Measurements from ENCODE around the gene C5orf46. TPM values are rescaled to one million over a fixed set of nuclear protein-coding genes. Genes with fewer than 3 reads are reported as not detected.
A peak's percentile ranks its signal among the peaks of the same experiment; 100 is the strongest.

Gene C5orf46
- total and polyA plus RNA-seq, 8 donors, result not detected

DNA sequence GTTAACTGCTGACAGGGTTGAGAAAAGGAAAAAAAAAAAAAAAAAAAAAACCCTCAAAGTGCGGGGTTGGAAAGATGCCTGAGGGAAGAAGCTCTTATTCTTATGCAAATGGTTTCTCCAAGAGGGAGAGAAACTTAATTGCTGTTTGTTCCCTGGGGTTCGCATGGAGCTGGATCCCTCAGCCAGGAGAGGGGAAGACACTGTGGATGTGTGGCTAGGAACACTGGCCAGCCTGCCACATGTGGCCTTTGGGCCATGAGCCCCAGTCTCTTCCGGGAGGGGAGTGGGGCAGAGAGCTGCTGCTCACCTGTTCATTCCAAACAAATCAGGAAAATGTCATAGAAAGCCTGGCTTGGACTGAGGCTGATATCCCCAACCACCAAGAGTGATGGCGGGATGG, 37.2 kb downstream of the C5orf46 start:
- Histone ChIP-seq H3K36me3 (no peaks in the 10 kb centered on the region), H3K4me3 (no peak overlapping the region), H3K27ac (no peak overlapping the region), H3K9me3 (no peaks in the 10 kb centered on the region), H3K27me3 (no peaks in the 10 kb centered on the region), H3K4me1 (peaks cover 0 to 3% (median 2%) of the 10 kb centered on the region in 4 donors)
- 51 to 63% (median 60%) methylated on average over 4 of the region's 4 CpGs for WGBS, 5 donors
- no peak for DNase-seq
- TF ChIP-seq, protein P1, sequence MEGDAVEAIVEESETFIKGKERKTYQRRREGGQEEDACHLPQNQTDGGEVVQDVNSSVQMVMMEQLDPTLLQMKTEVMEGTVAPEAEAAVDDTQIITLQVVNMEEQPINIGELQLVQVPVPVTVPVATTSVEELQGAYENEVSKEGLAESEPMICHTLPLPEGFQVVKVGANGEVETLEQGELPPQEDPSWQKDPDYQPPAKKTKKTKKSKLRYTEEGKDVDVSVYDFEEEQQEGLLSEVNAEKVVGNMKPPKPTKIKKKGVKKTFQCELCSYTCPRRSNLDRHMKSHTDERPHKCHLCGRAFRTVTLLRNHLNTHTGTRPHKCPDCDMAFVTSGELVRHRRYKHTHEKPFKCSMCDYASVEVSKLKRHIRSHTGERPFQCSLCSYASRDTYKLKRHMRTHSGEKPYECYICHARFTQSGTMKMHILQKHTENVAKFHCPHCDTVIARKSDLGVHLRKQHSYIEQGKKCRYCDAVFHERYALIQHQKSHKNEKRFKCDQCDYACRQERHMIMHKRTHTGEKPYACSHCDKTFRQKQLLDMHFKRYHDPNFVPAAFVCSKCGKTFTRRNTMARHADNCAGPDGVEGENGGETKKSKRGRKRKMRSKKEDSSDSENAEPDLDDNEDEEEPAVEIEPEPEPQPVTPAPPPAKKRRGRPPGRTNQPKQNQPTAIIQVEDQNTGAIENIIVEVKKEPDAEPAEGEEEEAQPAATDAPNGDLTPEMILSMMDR (IDR thresholded peaks at IDR 0.05), result no peak
- no peak for TF ChIP-seq POLR2A (IDR thresholded peaks at IDR 0.05)
- no peak for TF ChIP-seq POLR2AphosphoS5 (IDR thresholded peaks at IDR 0.05)
- TF ChIP-seq EP300 (IDR thresholded peaks at IDR 0.05), result no peak
- intact Hi-C loops (cut with DNase I; ENCODE audit: low total_unique reads), result no loop called here

DNA sequence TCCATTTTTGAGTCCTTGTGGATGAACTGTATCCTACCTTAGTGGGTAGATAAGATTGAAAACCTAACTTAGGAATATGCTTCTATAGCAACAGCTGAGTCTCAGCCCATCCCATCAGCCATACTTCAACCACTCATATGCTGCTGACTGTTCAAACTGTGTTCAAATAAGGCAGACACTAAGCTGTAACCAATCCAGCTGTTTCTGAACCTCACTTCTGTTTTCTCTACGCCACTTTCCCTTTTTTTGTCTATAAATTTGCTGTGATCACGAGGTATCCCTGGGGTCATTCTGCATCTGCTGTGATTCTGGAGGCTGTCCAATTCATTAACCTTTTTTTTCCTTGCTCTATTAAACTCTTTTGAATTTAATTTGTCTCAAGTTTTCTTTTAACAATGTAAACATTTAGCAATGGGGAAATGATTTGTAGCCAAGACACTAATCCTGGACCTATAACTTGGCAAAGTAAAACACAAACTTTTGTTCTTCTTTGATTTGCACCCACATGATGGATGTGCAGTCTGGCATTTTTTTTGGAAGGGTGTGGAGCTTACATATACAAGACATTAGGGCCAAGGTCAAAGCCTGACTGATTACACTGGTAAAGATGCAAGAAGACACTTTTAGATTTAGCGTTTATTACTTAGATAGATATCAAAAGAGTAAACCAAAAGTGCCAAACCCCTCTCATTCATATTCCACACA, 42.7 kb downstream of the C5orf46 start:
- TF ChIP-seq EP300 (IDR thresholded peaks at IDR 0.05) (no peak), POLR2AphosphoS5 (IDR thresholded peaks at IDR 0.05) (no peak), POLR2A (IDR thresholded peaks at IDR 0.05) (no peak)
- TF ChIP-seq, protein P1 (IDR thresholded peaks at IDR 0.05), result no peak
- H3K36me3 ChIP-seq, result no peaks in the 10 kb centered on the region
- intact Hi-C loops (cut with DNase I; ENCODE audit: low total_unique reads), result no loop called here
- no peaks in the 10 kb centered on the region for H3K27me3 ChIP-seq
- H3K4me3 ChIP-seq, result no peak overlapping the region
- no peaks in the 10 kb centered on the region for H3K9me3 ChIP-seq
- H3K27ac ChIP-seq, result no peak overlapping the region
- peaks cover 10 to 24% (median 17%) of the 10 kb centered on the region in 4 donors for H3K4me1 ChIP-seq
- 16 to 20% (median 19%) methylated on average over 3 of the region's 3 CpGs for WGBS, 5 donors
- peak in 1 of 2 donors; percentile 22 for DNase-seq

DNA sequence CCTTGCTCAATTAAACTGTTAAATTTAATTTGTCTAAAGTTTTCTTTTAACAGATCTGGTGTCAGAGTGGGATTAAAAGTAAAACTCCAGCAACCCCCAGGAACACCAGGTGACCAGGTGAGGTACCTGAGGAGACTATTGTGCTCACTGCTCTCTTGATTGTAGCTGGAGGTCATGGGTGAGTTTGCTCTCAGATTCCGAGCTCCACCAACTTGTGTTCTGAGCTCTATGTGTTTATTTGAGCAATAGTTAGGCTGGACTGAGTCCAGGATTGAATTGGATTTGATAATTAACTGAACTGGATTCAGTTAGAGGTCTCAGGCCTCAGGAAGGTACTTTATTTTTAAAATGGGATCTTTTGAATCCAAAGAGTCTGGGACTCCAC, 45.7 kb downstream of the C5orf46 start:
- no peaks in the 10 kb centered on the region for H3K27me3 ChIP-seq
- DNase-seq, result peak; percentile 49 to 67
- H3K4me1 ChIP-seq, result peaks cover 10 to 33% (median 21%) of the 10 kb centered on the region in 4 donors
- no peak overlapping the region for H3K27ac ChIP-seq
- 12 to 55% (median 36%) methylated on average over 1 of the region's 1 CpG for WGBS, 5 donors
- no peaks in the 10 kb centered on the region for H3K9me3 ChIP-seq
- H3K36me3 ChIP-seq, result no peaks in the 10 kb centered on the region
- H3K4me3 ChIP-seq, result no peak overlapping the region
- intact Hi-C loops (cut with DNase I; ENCODE audit: low total_unique reads), result no loop called here
- TF ChIP-seq, protein P1 (IDR thresholded peaks at IDR 0.05), result no peak
- TF ChIP-seq POLR2A (IDR thresholded peaks at IDR 0.05), result no peak
- peak in 2 of 3 donors; percentile 11 to 43 for TF ChIP-seq POLR2AphosphoS5 (IDR thresholded peaks at IDR 0.05)

DNA sequence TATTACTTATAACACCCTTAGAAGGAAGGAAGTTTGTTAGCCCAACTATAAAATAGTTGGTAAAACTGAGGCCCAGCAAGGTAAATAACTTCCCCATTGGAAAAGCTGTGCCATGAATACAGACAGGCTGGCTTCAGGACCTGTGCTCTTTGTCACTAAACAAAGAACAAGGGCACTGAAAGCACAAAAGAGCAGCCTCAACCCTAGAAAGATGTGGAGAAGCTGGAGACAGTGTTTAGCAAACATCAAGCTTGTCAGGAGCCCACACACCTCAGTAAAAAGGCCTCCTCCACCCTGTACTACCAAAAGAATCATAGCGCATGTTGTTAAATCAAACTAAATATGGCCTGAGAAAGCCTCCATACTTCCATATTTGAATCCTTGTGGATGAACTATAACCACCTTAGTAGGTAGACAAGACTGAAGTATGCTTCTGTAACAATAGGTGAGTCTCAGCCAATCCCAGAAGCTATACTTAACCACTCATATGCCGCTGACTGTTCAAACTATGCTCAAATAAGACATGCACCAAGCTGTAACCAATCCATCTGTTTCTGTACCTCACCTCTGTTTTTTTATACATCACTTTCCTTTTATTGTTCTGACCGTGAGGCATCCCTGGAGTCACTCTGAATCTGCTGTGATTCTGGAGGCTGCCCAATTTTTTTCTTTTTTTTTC, 46.2 kb downstream of the C5orf46 start:
- no peak overlapping the region for H3K4me3 ChIP-seq
- no peaks in the 10 kb centered on the region for H3K9me3 ChIP-seq
- DNase-seq, result no peak
- H3K27me3 ChIP-seq, result no peaks in the 10 kb centered on the region
- TF ChIP-seq EP300 (IDR thresholded peaks at IDR 0.05) (no peak), POLR2AphosphoS5 (IDR thresholded peaks at IDR 0.05) (no peak), POLR2A (IDR thresholded peaks at IDR 0.05) (no peak)
- TF ChIP-seq, protein P1 (IDR thresholded peaks at IDR 0.05), result no peak
- intact Hi-C loops (cut with DNase I; ENCODE audit: low total_unique reads), result no loop called here
- peaks cover 10 to 33% (median 21%) of the 10 kb centered on the region in 4 donors for H3K4me1 ChIP-seq
- H3K36me3 ChIP-seq, result no peaks in the 10 kb centered on the region
- WGBS, 5 donors, result 69 to 78% (median 75%) methylated on average over 3 of the region's 3 CpGs
- H3K27ac ChIP-seq, result peak overlapping the region in 1 of 5 donors; percentile 7
